ENCODE measurements around the gene CEACAM18.

The CEACAM18 gene

DNA sequence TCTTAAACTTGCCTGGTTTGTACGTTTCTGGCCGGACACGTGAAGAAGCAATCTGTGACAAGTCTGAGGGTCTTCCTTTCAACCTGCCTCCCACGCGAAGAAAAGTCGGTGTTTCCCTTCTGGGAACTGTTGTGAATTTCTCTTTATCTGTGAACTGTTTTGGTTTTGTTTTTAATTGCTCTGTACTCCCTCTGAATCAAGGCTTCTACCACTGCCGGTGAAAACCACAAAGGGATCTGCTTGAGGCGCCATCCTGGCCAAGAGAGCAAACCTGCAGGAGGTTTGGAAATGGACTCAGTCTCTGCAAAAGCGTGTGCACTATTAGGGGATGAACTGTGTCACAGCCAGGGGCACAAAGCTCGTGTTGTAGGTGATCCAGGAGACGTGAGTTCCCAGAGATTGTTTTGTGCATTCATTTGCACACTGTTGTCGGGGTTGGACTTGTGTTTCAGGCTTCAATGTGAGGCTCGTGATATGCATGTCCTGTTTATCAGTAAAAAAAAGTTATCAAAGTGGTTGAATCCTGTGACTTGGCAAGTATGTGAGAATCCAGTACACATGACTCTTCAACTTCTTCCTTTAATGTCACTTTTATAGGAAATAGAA lies 29.8 kb upstream of the CEACAM18 start:
- no peaks in the 10 kb centered on the region for H3K36me3 ChIP-seq (ENCODE audit: control insufficient read depth, insufficient read depth, low read length, severe bottlenecking)
- no peak for DNase-seq (ENCODE audit: low read depth)
- H3K27me3 ChIP-seq (replicated peaks; ENCODE audit: control insufficient read depth, insufficient read depth, low read length): no peaks in the 10 kb centered on the region
- no peak overlapping the region for H3K9ac ChIP-seq (ENCODE audit: low read length)
- H3K4me3 ChIP-seq (ENCODE audit: low read length): no peak overlapping the region
- H3K9me3 ChIP-seq (ENCODE audit: control insufficient read depth, low read length): no peaks in the 10 kb centered on the region
- no peaks in the 10 kb centered on the region for H3K4me1 ChIP-seq (ENCODE audit: control insufficient read depth, insufficient read depth, low read length)

DNA sequence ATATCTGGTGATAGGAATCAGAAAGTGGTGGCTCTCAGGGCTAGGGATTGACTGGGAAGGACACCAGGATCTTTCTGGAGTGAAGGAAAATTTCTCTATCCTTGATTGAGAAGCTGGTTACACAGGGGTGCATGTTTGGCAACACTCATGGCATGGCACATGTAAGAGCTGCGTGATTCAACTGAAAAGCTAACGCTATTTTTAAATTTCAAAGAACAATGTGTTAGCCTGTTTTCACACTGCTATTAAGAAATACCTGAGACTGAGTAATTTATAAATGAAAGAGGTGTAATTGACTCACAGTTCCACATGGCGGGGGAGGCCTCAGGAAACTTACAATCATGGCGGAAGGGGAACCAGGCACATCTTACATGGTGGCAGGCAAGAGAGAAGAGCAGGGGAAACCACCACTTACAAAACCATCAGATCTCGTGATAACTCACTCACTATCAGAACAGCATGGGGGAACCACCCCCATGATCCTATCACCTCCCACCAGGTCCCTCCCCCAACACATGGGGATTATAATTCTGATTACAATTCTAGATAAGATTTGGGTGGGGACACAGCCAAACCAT lies 27.5 kb upstream of the CEACAM18 start:
- H3K9me3 ChIP-seq (ENCODE audit: control insufficient read depth, low read length): no peaks in the 10 kb centered on the region
- no peaks in the 10 kb centered on the region for H3K4me1 ChIP-seq (ENCODE audit: control insufficient read depth, insufficient read depth, low read length)
- no peaks in the 10 kb centered on the region for H3K36me3 ChIP-seq (ENCODE audit: control insufficient read depth, insufficient read depth, low read length, severe bottlenecking)
- no peak for DNase-seq (ENCODE audit: low read depth)
- H3K4me3 ChIP-seq (ENCODE audit: low read length): no peak overlapping the region
- H3K27me3 ChIP-seq (replicated peaks; ENCODE audit: control insufficient read depth, insufficient read depth, low read length): no peaks in the 10 kb centered on the region
- H3K9ac ChIP-seq (ENCODE audit: low read length): no peak overlapping the region

DNA sequence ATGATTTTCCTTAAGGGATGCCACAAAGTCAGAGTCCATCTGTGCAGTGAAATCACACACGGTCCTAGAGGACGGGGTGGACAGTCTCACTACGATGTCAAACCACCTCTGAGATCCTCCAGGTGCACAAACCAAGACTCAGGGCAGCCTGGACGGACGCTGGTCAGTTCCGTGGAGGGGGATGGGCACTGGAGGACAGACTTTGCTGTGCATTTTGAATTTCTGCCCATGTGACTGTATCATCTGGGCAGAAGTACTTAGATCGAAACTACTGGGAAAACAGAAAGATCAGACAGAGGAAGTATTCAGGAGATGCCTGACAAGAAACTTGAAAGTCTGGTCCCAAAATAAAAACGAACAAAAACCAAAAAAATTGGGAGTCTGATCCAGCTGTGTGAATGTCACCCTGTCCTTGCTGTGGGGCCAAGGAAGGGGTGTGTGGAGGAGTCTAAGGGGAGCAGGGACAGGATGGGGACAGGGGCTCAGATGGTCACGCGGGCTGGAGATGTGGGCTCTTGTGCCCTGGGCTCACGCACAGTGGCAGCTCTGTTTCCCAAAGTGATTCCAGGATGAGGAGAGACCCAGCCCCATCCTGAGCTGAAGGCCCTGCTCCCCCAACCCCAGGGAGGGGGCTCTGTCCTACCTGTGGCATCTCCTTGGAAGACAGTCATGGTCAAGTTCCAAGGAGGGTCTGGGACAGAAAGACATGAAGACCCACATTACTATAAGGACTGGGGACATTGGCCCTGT lies 21.6 kb upstream of the CEACAM18 start:
- Histone ChIP-seq H3K4me3 (ENCODE audit: low read length) (no peak overlapping the region), H3K4me1 (ENCODE audit: control insufficient read depth, insufficient read depth, low read length) (no peaks in the 10 kb centered on the region), H3K9ac (ENCODE audit: low read length) (no peak overlapping the region), H3K27me3 (replicated peaks; ENCODE audit: control insufficient read depth, insufficient read depth, low read length) (peaks cover 9% of the 10 kb centered on the region), H3K9me3 (ENCODE audit: control insufficient read depth, low read length) (no peaks in the 10 kb centered on the region), H3K36me3 (ENCODE audit: control insufficient read depth, insufficient read depth, low read length, severe bottlenecking) (no peaks in the 10 kb centered on the region)
- no peak for DNase-seq (ENCODE audit: low read depth)

DNA sequence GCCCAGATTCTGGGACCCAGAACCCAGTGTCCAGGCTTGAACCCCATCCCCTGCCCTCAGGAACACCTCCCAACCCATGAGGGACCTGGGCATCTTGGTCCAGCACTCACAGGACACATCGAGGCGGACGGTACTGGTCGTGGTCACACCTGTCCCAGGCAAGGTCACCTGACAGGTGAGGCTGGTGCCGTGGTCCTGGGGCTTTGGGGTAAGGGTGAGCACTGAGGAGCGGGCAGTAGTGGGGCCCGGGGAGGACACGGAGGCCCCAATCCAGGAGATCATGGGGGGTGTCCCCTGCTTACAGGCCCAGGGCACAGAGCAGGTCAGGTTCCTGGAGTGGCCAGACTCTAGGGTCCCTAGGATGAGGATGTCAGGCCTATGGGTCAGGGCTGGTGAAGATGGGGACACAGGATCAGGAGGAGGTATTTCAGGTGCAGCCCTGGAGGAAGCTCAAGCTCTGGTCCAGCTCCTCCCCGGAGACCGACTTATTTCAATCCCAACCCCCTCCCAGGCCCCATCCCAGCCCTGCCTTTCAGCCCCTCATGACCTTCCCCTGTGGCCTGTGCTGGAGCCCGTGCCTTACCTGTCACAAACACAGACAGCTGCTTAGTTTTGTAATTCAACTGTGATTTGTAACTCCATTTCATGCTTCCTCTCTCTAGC lies 20.9 kb upstream of the CEACAM18 start:
- Histone ChIP-seq H3K4me1 (ENCODE audit: control insufficient read depth, insufficient read depth, low read length) (no peaks in the 10 kb centered on the region), H3K27me3 (replicated peaks; ENCODE audit: control insufficient read depth, insufficient read depth, low read length) (peaks cover 14% of the 10 kb centered on the region), H3K4me3 (ENCODE audit: low read length) (no peak overlapping the region), H3K9ac (ENCODE audit: low read length) (no peak overlapping the region), H3K9me3 (ENCODE audit: control insufficient read depth, low read length) (no peaks in the 10 kb centered on the region), H3K36me3 (ENCODE audit: control insufficient read depth, insufficient read depth, low read length, severe bottlenecking) (no peaks in the 10 kb centered on the region)
- DNase-seq (ENCODE audit: low read depth): no peak

DNA sequence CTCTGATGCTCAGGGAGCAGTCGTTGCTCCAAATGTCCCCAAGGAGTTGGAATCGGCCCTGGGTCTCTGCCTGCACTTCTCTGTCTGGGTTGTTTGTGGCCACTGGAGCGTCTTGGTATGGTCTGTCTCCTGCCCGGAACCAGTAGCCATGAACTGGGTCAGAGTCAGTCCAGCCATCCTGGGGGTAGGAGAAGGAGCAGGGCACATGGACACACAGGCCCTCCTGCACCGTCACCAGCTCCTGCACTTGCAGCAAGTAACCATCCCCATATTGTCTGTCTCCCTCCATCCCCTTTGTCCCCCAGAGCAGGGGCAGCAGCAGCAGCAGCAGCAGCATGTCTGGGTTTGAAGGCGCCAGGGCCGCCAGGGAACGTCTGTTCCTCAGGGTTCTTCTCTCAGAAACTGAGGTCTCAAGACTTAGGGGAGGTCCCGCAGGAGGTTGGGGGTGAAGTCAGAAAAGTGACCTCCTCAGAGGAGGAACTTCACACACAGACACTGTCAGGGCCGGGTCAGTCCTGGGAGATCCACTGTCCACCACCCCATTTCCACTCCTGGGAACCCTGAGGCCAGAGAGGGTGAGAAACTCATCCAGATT lies 20.2 kb upstream of the CEACAM18 start, which contains the start of gene SIGLEC8:
Gene SIGLEC8 (minus strand): TSS at position 404 of the 595 bp plus-strand sequence. CDS start 67 bp downstream, at position 337.
- no peak within 1 kb of the TSS for H3K4me3 ChIP-seq (ENCODE audit: low read length)
- no peak for DNase-seq (ENCODE audit: low read depth)
- H3K9ac ChIP-seq (ENCODE audit: low read length): no peak within 1 kb of the TSS
- H3K9me3 ChIP-seq (ENCODE audit: control insufficient read depth, low read length): no peaks in the 10 kb centered on the region
- H3K4me1 ChIP-seq (ENCODE audit: control insufficient read depth, insufficient read depth, low read length): no peaks in the 10 kb centered on the region
- no peaks in the 10 kb centered on the region for H3K36me3 ChIP-seq (ENCODE audit: control insufficient read depth, insufficient read depth, low read length, severe bottlenecking)
- H3K27me3 ChIP-seq (replicated peaks; ENCODE audit: control insufficient read depth, insufficient read depth, low read length): peaks cover 20% of the 10 kb centered on the region

DNA sequence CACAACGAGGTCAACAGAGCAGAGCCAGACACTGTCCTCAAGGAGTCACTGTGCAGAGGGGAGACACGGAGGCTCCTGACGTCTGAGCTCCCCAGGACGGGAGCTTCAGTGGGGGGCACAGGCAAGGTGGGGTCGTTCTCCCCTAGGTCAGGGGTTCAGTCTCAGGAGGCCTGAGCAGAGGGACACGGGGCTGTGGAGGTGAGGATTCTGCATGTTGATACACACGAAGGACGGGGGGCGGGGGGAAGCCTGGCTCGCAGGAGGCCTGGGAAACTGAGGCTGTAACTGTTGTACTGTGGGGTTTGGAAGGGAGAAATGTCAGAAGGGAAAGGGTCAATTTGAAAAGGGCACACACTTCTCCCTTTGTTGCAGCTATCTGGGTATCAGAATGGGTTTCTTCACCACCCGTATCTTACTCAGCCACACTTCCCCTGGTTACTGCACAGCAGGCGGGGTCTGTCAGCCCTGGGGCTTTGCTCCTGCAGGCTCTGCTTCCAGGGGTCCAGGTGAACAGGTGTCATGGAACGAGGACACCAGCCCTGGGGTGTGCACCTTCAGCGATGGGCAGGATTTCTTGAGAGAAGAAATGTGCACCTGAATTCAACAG lies 19.3 kb upstream of the CEACAM18 start:
- no peaks in the 10 kb centered on the region for H3K36me3 ChIP-seq (ENCODE audit: control insufficient read depth, insufficient read depth, low read length, severe bottlenecking)
- DNase-seq (ENCODE audit: low read depth): no peak
- H3K4me3 ChIP-seq (ENCODE audit: low read length): no peak overlapping the region
- H3K27me3 ChIP-seq (replicated peaks; ENCODE audit: control insufficient read depth, insufficient read depth, low read length): peaks cover 20% of the 10 kb centered on the region
- no peaks in the 10 kb centered on the region for H3K4me1 ChIP-seq (ENCODE audit: control insufficient read depth, insufficient read depth, low read length)
- H3K9me3 ChIP-seq (ENCODE audit: control insufficient read depth, low read length): no peaks in the 10 kb centered on the region
- H3K9ac ChIP-seq (ENCODE audit: low read length): no peak overlapping the region

DNA sequence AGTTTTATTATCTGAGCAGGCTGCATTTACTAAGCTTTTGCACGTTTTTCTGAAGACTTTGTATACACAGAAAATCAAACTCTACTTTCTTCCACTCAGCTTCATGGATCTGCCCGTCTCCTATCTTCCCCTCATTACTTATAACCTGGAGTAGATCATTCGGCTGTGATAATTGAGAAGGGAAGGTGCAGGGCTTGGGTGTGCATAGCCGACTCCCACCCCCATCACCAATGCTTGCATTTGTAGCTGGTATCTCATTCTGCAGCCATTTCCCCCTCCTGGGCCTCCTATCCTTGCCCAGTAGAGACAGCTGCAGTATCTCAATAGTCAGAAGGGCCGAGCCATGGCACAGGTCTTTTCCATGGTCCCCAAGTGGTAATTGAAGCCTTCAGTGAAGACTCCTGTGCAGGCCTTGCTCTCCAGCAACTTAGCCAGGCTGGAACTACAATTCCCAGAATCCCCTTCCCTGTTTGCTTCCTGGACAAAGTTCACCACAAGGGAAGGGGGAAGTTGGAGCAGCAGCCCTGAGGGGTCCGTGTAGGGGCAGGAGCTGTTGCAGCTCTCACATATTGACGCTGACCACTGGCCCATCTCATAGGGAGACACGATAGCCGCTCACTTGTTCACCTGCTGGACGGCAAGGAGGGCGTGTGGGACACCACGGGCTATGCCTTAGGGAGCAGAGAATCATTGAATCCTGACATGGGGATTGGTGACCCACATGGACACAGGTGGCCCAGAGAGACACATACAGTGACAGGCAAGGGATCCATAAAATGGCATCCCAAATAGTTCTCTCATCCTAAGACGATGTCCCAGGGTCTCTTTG lies 18.0 kb upstream of the CEACAM18 start:
- Histone ChIP-seq H3K4me3 (ENCODE audit: low read length) (peak overlapping the region; percentile 49), H3K36me3 (ENCODE audit: control insufficient read depth, insufficient read depth, low read length, severe bottlenecking) (no peaks in the 10 kb centered on the region), H3K9ac (ENCODE audit: low read length) (no peak overlapping the region), H3K27me3 (replicated peaks; ENCODE audit: control insufficient read depth, insufficient read depth, low read length) (peaks cover 20% of the 10 kb centered on the region), H3K9me3 (ENCODE audit: control insufficient read depth, low read length) (no peaks in the 10 kb centered on the region), H3K4me1 (ENCODE audit: control insufficient read depth, insufficient read depth, low read length) (no peaks in the 10 kb centered on the region)
- peak; percentile 7 for DNase-seq (ENCODE audit: low read depth)

DNA sequence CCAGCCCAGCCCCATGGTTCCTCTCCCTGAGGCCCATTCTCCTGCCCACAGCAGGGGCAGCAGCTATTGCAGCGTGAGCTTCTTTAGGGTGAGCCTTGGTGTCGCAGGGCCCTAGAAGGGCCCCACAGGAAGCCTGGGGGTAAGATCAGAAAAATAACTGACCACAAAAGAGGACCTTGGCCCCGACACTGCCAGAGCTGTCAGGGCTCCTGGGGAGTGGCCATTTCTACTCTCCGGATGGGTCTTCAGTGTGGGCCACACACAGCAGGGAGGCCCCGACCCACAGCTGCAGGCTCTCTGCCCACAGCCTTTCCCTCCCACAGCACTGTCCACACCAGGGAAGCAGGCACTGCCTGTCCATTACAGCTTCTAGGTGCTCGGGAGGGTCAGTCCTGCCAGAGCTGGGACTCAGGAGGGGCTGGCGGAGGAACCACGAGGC lies 16.6 kb upstream of the CEACAM18 start:
- no peak overlapping the region for H3K9ac ChIP-seq (ENCODE audit: low read length)
- no peaks in the 10 kb centered on the region for H3K4me1 ChIP-seq (ENCODE audit: control insufficient read depth, insufficient read depth, low read length)
- H3K4me3 ChIP-seq (ENCODE audit: low read length): no peak overlapping the region
- no peaks in the 10 kb centered on the region for H3K9me3 ChIP-seq (ENCODE audit: control insufficient read depth, low read length)
- H3K36me3 ChIP-seq (ENCODE audit: control insufficient read depth, insufficient read depth, low read length, severe bottlenecking): no peaks in the 10 kb centered on the region
- DNase-seq (ENCODE audit: low read depth): no peak
- peaks cover 22% of the 10 kb centered on the region for H3K27me3 ChIP-seq (replicated peaks; ENCODE audit: control insufficient read depth, insufficient read depth, low read length)

DNA sequence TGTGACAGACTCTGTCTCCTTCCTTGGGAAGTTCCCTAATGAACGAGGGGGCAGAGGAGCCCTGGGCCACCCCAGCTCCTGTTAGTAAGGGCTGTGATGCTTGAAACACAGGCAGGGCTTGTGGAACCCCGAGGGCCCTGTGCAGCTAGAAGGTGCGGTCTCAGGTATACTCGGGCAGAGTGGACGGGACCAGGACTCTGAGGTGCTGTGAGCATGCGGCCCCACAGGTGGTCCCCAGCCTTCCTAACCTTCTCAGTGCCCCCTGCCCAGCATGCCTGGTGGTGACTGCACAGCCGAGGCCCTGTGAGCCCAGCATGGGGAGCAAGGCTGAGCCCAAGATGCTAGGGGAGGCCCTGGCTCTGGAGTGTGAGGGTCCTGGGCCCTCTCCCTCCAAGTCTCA lies 16.1 kb upstream of the CEACAM18 start:
- no peak overlapping the region for H3K4me3 ChIP-seq (ENCODE audit: low read length)
- DNase-seq (ENCODE audit: low read depth): no peak

DNA sequence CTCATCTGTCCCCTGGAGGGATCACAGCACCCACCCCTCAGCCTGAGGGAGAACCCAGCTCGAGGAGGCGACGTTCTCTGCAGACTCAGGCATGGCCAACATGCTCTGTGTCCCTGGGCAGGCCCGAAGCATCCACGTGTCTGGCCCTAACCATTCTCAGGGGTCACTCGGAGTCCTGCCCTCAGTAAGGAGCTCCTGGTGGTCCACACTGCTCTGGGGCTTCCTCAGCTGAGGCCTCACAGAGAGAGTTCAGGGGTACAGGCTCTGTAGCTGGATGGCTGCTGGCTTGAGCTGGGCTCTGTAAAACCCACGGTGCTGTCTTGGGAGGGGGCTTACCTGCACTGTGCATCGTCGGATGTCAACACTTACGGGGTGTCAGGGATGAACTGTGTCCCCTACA lies 15.7 kb upstream of the CEACAM18 start:
- no peak overlapping the region for H3K4me3 ChIP-seq (ENCODE audit: low read length)
- H3K4me1 ChIP-seq (ENCODE audit: control insufficient read depth, insufficient read depth, low read length): no peaks in the 10 kb centered on the region
- no peak for DNase-seq (ENCODE audit: low read depth)
- H3K9ac ChIP-seq (ENCODE audit: low read length): no peak overlapping the region
- H3K36me3 ChIP-seq (ENCODE audit: control insufficient read depth, insufficient read depth, low read length, severe bottlenecking): no peaks in the 10 kb centered on the region
- H3K9me3 ChIP-seq (ENCODE audit: control insufficient read depth, low read length): no peaks in the 10 kb centered on the region
- H3K27me3 ChIP-seq (replicated peaks; ENCODE audit: control insufficient read depth, insufficient read depth, low read length): peaks cover 22% of the 10 kb centered on the region

More for the DNA sequence above, 16.1 kb upstream of the CEACAM18 start:
- H3K9ac ChIP-seq (ENCODE audit: low read length): no peak overlapping the region
- H3K9me3 ChIP-seq (ENCODE audit: control insufficient read depth, low read length): no peaks in the 10 kb centered on the region
- H3K27me3 ChIP-seq (replicated peaks; ENCODE audit: control insufficient read depth, insufficient read depth, low read length): peaks cover 21% of the 10 kb centered on the region
- no peaks in the 10 kb centered on the region for H3K36me3 ChIP-seq (ENCODE audit: control insufficient read depth, insufficient read depth, low read length, severe bottlenecking)
- no peaks in the 10 kb centered on the region for H3K4me1 ChIP-seq (ENCODE audit: control insufficient read depth, insufficient read depth, low read length)

Measured in adipocyte (in vitro differentiated cells).